Measurements from ENCODE around the gene MARCHF3.

DNA sequence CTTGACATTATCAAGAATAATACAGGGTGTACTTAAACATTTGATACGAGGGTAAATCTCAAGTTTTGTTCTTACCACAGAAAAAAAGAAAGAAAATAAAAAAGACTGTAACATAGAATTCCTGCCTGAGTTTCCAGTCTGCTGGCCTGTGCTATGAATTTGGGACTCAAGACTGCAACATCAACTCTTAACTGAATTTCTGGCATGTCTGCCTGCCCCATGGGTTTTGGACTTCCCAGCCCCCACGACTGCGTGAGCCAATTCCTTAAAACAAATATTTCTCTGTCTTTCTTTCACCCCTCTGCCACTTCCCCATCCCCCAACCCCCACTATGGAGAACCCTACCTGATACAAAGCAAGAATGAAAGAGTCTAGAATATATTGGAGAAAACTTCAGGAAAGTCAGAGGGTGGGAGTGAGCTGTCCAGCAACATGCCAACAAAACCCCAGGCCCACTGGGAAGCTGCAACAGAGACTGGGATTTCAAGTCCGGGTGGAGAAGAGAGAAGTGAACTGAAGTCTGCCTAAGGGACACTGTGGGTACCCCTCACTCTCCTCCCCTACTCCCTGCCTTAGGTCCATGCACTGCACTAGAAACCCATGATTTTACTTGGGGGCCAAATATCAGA is 43.0 kb downstream of the MARCHF3 start:
- TF ChIP-seq, protein P1, sequence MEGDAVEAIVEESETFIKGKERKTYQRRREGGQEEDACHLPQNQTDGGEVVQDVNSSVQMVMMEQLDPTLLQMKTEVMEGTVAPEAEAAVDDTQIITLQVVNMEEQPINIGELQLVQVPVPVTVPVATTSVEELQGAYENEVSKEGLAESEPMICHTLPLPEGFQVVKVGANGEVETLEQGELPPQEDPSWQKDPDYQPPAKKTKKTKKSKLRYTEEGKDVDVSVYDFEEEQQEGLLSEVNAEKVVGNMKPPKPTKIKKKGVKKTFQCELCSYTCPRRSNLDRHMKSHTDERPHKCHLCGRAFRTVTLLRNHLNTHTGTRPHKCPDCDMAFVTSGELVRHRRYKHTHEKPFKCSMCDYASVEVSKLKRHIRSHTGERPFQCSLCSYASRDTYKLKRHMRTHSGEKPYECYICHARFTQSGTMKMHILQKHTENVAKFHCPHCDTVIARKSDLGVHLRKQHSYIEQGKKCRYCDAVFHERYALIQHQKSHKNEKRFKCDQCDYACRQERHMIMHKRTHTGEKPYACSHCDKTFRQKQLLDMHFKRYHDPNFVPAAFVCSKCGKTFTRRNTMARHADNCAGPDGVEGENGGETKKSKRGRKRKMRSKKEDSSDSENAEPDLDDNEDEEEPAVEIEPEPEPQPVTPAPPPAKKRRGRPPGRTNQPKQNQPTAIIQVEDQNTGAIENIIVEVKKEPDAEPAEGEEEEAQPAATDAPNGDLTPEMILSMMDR (IDR thresholded peaks at IDR 0.05; ENCODE audit: low read depth, low read length), result no peak
- TF ChIP-seq POLR2A (IDR thresholded peaks at IDR 0.05; ENCODE audit: extremely low read depth, insufficient read length) (no peak), MYC (IDR thresholded peaks at IDR 0.05; ENCODE audit: low read depth, low read length) (no peak)
- TF ChIP-seq, protein P2, sequence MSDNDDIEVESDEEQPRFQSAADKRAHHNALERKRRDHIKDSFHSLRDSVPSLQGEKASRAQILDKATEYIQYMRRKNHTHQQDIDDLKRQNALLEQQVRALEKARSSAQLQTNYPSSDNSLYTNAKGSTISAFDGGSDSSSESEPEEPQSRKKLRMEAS (IDR thresholded peaks at IDR 0.05; ENCODE audit: low read depth, low read length), result no peak

Measured in NB4 (cell line).